Body of pancreas (tissue), 4 donors: Measurements from ENCODE around the gene MYBPC3.

ENCODE experiments used
- POLR2A ChIP-seq, 3 donors: fragments of 450-650 bp; IDR thresholded peaks; one replicate each; pipeline ENCODE4 v1.6.1; 2016; ENCODE audit warnings: antibody characterized with exemption in 3 of 3, mild to moderate bottlenecking in 2 of 3
- TF ChIP-seq, protein P1 (sequence below), 7 experiments: fragments of 450-650 bp in 4 of 7; fragments of 200-600 bp in 3 of 7; sonication (generic) in 3 of 7; IDR thresholded peaks; one replicate each; pipeline ENCODE4 v1.5.1; 2016 to 2019; ENCODE audit warnings: antibody characterized with exemption in 7 of 7

DNA sequence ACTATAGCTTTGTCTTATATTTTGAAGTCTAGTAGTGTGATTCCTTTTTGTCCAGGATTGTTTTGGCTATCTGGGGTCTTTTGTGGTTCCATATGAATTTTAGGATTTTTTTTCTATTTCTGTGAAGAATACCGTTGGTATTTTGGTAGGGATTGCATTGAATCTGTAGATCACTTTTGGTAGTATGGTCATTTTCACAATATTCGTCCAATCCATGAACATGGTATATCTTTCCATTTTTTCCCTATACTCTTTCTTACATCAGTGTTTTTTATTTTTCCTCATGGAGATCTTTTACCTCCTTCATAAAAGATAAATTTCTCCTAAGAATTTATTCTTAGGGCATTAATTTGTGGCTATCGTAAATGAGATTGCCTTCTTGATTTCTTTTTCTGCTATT is 53.4 kb downstream of the MYBPC3 start:
- TF ChIP-seq, protein P1, sequence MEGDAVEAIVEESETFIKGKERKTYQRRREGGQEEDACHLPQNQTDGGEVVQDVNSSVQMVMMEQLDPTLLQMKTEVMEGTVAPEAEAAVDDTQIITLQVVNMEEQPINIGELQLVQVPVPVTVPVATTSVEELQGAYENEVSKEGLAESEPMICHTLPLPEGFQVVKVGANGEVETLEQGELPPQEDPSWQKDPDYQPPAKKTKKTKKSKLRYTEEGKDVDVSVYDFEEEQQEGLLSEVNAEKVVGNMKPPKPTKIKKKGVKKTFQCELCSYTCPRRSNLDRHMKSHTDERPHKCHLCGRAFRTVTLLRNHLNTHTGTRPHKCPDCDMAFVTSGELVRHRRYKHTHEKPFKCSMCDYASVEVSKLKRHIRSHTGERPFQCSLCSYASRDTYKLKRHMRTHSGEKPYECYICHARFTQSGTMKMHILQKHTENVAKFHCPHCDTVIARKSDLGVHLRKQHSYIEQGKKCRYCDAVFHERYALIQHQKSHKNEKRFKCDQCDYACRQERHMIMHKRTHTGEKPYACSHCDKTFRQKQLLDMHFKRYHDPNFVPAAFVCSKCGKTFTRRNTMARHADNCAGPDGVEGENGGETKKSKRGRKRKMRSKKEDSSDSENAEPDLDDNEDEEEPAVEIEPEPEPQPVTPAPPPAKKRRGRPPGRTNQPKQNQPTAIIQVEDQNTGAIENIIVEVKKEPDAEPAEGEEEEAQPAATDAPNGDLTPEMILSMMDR (IDR thresholded peaks at IDR 0.05), result no peak
- TF ChIP-seq POLR2A (IDR thresholded peaks at IDR 0.05), result no peak
